ENCODE measurements around the gene FBXO42.
"Not testable (repeated sequence)": the region's sequence is repeated elsewhere in the genome, so short reads cannot be mapped to it uniquely, and the experiment has no call there.

Gene FBXO42

DNA sequence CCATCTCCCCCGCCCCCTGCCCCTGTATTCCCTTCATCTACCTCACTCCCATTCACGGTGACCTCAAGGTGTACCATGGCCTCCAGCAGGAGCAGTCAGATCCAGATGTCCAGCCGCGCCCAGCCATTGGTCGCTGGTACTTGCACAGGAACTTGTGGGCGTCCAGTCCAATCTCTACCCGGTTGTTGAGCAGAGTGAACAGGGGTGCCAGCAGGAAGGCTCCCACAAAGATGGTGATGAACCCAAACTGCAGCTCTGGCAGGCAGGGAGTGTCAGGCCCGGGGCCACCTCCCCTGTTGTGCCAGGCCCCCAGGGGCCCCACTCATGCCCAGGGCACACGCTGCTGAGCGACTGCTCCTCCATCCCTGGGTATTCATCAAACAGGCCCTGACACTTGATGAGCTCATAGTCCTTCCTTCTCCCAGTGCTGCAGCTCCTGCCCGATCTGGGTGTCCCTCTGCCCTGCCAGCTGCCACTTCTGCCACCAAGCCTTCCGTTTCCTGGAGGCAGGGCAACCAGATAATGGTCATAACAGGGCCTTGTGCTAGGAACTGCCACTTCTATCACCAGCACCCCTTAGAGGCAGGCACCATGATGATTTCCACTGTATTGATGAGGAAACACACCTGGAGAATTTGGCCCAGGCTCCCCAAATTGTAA is 134.1 kb downstream of the FBXO42 start:
- DNase-seq (ENCODE audit: low read depth): no peak

DNA sequence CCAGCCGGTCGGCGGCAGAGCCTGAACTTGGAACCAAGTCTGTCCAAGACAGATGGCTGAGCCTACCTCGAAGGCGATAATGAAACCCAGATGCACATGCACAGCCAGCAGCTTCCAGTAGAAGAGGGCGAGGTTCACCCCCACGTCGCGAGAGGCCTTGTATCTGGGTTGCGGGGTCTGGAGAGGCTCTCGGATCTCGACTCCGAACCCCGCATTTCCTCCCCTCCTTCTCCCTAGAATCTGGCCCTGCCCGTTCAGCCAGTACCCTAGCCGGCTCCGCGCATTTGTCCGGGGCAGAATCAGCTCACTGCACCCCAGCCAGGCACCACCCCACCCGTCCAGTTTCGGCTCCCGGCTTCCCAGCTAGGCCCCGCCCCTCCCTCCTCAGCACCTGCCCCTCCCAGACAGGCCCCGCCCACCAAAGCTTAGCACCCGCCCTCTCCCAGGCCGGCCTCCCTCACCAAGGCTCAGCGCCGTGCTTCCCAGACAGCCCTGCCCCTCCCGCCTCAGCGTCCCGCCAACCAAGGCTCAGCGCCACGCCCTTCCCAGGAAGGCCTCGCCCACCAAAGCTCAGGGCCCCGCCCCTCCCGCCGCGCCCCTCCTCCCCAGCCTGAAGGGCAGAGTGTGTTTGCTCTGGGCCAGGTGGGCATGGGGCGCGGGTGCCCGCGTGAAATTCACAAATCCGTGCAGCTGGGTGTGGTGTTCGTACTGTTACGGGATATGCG is 135.1 kb downstream of the FBXO42 start:
- DNase-seq (ENCODE audit: low read depth): peak; percentile 88

DNA sequence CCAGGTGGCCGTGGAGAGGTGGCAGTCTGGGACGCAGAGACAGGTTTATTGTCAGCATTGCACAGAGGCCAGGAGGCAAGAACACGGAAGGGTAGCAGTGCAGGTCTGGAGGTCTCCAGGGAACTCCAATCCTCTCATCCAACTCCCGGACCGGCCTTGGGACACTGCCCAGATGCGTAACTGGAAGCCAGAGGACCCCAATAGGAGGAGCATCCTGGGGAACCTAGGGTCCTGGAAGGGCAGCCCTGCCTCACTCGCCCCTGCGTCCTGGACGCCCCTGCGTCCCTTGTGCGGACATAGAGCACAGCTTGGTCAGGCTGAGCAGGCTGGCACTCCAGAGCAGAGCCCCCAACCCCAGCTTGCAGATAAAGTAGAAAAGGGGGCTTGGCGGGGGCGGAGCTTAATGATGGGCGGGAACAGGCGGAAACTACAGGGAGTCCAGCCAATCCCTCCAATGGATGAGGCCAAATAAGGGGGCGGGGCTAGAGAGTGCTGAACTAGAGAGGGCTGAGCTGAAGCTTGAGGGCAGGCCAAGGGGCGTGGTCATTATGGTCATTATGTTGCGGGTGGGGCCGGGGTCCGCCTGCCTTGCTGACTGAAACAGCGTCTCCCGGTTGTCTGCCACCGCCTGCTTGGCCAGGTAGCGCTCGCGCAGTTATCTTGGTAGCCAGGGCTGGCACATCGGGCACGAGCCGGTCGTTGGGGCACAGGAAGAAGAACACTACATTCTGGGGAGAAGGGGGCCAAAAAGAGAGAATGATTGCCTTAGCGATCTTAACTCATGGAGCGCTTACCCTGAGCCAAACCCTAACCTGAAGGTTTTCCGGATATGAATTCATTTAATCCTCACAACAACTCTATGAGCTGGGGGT is 136.2 kb downstream of the FBXO42 start:
- peak; percentile 32 for DNase-seq (ENCODE audit: low read depth)

DNA sequence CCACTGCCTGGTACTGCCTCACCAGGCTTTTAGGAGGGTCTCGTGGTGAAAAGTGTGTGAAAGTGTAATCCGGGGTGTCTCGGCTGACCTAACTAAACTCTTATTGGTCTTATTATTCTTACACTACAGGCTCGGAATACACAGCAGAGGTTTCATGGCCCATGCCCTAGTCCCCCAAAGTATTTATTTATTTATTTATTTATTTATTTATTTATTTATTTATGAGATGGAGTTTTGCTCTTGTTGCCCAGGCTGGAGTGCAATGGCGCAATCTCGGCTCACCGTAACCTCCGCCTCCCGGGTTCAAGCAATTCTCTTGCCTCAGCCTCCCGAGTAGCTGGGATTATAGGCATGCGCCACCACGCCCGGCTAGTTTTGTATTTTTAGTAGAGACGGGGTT is 137.0 kb downstream of the FBXO42 start:
- not testable (repeated sequence) for DNase-seq (ENCODE audit: low read depth)

DNA sequence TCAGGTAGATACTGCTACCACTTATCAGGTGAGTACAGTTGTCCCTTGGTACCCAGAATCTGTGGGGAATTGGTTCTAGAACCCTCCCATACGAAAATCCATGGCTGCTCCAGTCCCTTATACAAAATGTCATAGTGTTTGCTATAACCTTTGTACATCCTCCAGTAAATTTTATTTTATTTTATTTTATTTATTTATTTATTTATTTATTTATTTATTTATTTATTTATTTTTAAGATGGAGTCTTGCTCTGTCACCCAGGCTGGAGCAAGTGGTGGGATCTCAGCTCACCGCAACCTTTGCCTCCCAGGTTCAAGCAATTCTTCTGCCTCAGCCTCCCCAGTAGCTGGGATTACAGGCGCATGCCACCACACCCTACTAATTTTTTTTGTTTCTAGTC is 138.7 kb downstream of the FBXO42 start:
- DNase-seq (ENCODE audit: low read depth): not testable (repeated sequence)

DNA sequence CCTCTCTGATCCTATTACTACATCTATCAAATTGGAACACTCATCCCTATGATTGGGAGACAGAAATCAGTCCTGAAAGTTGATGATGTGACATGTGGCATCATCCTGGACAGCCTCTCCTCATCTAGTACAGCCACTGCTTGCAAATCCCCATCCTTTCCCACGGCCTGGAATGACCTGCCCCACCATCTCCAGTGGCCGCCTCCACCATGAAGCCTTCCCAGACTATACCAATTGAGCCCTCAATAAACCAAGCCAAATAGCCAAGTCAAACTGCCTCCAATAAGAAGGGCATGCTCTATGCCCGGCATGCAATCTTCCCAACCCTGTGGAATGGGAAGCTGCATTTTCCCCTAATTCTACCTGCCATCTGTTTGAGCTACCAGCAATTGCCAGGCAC is 139.3 kb downstream of the FBXO42 start:
- DNase-seq (ENCODE audit: low read depth): no peak

DNA sequence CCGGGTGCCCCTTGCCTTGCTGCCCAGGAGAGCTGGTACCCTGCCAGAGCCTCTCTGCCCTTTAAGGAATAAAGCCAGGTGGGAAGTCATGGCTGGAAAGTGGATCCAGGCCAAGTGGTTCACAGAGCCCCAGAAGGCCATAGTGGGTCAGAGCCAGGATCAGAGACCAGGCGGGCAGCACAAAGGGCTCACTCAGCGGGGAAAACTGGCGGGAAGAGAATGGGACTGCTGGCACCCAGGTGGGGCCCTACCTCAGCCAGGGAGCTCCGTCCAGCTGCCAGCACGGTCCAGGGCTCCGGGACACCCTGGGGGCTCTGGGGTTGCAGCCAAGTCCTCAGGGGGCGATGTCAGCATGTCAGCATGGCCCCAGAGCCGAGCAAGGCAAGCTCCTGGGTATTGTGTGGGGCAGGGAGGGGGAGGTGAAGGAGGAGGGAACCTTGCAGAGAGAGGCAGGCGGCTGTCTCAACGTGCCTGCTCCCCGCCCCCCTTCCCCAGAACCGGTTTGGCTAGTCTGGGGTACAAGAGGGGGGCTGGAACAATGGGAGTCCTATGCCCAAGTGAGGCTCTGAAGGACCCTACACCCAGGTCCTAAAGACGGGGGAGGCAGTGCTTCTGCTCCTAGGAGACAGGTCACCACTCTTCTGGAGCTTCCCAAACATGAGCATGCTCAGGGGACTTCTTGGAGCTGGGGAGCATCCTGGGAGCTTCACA is 139.9 kb downstream of the FBXO42 start, which contains the start of gene ARHGEF19:
Gene ARHGEF19, minus strand, starts transcription at position 402 of the 711 bp plus-strand sequence. CDS start 3,598 bp downstream, outside the sequence.
- no peak for DNase-seq (ENCODE audit: low read depth)

DNA sequence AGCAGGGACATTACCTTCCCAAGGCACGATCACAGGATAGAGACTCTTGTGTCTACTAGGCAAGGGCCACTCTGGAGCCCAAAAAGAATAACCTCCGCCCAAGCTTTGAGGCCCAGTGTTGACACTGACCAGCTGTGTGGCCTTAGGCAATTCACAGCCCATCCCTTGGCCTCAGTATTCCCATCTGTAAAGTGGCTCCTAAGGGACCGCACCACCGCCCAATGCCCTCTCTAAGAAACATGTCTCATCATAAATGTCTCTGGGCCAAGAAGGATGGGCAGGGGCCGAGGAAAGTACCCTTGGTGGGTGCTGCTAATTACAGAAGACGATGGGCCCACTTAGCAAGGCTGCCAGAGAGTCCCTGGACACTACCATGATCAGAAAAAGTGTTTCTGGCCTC is 140.5 kb downstream of the FBXO42 start:
- DNase-seq (ENCODE audit: low read depth): no peak

DNA sequence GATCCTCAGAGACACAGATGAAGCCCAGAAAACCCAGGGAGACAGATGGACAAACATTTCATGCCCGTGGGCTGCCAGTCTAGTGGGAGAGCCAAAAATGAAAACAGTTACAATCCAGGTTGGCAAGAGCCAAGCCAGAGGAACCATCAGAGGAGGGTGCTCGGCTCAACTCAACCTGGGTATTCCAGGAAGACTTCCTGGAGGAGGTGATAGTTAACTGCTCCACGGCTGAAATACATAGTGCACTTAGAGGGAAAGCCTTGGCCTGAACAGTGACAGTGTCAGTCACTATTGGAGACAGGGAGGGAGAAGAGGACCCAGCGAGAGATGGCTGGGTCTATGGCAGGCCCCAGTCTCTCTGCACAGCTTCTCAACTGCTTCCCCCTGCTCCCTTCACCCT is 141.7 kb downstream of the FBXO42 start:
- no peak for DNase-seq (ENCODE audit: low read depth)

GRCh38 chr1:16209847-16210407 is 142.4 kb downstream of the FBXO42 start:
- DNase-seq (ENCODE audit: low read depth): no peak

- DNase-seq (ENCODE audit: low read depth): no peak
Measured at GRCh38 chr1:16209132-16209846, 143.0 kb downstream of the FBXO42 start.

DNA sequence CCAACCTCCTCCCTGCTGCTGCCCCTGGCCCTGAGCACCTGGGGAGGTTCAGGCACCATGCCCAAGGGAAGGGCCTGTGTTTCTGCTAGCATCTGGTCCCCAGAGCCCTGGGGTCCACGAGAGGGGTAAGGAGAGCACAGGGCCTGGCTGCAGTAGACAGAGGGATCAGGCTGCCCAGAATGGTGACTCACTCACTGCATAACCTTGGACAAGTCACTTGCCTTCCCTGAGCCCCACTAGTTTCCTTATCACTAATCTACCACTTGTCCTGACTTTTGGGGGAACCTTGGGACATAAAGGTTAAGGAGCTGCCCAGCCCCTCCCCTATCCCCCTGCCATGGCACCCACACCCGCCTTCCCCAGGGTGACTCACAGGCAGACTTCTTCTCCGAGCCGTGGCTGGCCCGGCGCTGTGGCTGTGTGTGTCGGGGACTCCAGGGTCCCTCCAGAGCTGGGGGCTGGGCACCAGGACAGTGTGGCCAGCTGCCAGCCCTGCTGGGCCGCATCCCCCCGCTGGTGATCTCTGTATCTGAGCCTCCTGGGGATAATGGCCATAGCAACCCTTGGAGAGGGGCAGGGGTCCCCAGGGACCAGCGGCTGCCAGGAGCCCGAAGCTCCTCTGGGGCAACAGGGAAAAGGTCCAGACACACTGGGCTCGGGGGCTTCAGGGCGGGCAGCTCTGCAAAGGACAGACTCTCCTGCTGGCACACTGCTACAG is 143.9 kb downstream of the FBXO42 start:
- no peak for DNase-seq (ENCODE audit: low read depth)

GRCh38 chr1:16207318-16208269 is 144.7 kb downstream of the FBXO42 start:
- DNase-seq (ENCODE audit: low read depth): no peak

- peak; percentile 88 for DNase-seq (ENCODE audit: low read depth)
Measured at GRCh38 chr1:16206547-16207317, 145.5 kb downstream of the FBXO42 start.

DNA sequence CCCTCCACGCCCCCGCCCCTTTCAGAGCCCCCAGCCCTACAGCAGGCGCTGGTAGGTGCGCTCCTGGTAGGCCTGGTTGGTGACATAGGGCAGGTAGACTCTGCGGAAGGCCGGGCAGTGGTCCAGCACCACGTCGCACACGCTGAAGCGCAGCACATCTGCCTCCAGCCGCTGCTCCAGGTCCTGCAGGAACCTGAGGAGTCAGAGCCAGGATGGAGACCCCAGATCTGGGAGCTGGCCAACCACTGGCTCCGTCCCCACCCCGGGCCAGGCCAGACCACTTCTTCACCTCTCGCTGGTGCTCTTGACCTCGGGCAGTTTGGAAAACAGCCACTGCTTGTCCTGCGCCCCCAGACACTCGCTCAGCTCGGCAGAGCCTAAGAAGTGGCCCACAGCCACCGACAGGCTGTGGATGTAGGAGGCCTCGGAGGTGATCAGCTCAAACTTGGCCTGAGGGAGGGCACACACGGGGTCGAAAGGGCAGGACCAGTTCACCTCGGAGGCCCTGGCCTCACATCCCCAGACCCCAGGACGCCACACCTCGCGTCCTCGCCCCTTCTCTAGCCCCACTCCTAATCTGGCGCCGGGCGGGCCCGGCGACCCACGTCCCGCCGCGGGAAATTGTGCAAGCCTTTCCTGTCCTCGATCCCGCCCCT is 146.3 kb downstream of the FBXO42 start:
- DNase-seq (ENCODE audit: low read depth): no peak

- DNase-seq (ENCODE audit: low read depth): no peak
Measured at GRCh38 chr1:16205334-16205671, 147.0 kb downstream of the FBXO42 start.

DNA sequence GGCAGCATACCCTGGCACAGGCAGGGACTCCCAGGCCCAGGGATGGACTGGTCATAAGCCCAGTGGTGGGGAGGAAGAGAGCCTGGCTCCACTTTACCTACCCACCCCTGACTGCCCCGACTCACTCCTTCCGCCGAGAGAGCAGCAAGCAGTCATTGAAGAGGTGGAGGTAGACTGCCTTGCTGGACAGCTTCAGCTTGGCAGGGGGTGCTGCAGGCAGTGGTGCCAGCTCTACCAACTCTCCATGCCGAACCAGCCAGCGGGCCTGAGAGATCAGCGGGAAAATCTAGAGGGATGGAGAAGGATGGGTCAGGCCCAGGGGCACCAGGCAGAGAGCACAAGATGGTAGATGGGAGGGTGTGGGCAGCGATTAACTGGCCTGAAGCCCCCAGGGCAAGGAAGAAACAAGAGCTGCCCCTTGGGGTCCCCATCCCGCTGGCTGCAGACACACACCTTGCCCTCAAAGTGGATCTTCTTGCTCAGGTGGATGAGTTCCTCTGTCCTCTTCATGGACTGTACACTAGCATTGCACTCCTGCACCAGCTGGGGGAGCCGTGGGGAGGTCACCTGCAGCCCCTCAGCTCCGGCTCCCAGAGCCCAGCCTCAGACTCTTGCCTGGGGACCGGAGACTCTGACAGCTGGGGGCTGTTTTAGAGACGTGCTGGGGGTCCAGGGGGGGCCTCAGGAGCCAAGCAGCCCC is 147.5 kb downstream of the FBXO42 start:
- no peak for DNase-seq (ENCODE audit: low read depth)

All from activated T-helper 9 cell treated with anti-CD3 and anti-CD28 coated beads, Interleukin-2, amount 50 U/mL, for 16 hours (primary cell).